WTC11 (cell line): ENCODE data around the gene NUP210.

ENCODE experiments used
- IRF2 ChIP-seq: sonication (generic); formaldehyde crosslinking; IDR thresholded peaks from 2 replicates; pipeline ENCODE4 v1.8.0; 2022; ENCODE audit warnings: low read depth, missing genetic modification reagents, borderline replicate concordance
- PREB ChIP-seq: sonication (generic); formaldehyde crosslinking; IDR thresholded peaks from 2 replicates; pipeline ENCODE4 v1.8.1; 2022; ENCODE audit warnings: mild to moderate bottlenecking, missing genetic modification reagents, moderate library complexity, borderline replicate concordance
- ZBTB21 ChIP-seq: sonication (generic); formaldehyde crosslinking; IDR thresholded peaks from 2 replicates; pipeline ENCODE4 v1.8.1; 2023; ENCODE audit warnings: mild to moderate bottlenecking, missing genetic modification reagents, borderline replicate concordance
- TF ChIP-seq, protein P1 (sequence below): fragments of 250-450 bp; sonication (Bioruptor Pico); IDR thresholded peaks from 2 replicates; pipeline ENCODE4 v1.8.0; 2021; ENCODE audit warnings: mild to moderate bottlenecking
- TF ChIP-seq, protein P2 (sequence below): fragments of 200-600 bp; IDR thresholded peaks from 2 replicates; pipeline ENCODE4 v1.8.0; 2022; ENCODE audit warnings: antibody characterized with exemption

DNA sequence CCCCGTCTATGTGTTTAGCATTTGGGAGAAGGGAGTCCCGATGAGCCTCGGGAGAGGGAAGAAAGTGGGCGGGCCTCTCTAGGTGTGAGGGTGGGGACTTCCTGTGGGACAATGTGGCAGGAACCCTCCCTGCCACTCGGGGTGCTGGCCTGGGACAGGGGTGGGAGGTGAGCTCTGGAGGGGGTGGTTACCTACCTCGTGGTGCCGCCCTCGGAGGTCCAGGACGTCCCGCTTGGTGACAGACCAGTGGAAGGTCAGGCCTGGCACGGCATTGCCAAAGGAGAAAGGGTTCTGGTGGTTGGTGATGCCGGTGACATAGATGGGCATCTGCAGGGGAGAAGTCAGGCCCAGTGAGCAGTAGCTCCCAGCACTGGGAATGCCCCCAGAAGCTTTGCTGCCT lies 83.5 kb downstream of the NUP210 start:
- TF ChIP-seq, protein P1, sequence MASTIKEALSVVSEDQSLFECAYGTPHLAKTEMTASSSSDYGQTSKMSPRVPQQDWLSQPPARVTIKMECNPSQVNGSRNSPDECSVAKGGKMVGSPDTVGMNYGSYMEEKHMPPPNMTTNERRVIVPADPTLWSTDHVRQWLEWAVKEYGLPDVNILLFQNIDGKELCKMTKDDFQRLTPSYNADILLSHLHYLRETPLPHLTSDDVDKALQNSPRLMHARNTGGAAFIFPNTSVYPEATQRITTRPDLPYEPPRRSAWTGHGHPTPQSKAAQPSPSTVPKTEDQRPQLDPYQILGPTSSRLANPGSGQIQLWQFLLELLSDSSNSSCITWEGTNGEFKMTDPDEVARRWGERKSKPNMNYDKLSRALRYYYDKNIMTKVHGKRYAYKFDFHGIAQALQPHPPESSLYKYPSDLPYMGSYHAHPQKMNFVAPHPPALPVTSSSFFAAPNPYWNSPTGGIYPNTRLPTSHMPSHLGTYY (CRISPR knock-in tag) = no peak
- TF ChIP-seq IRF2 (CRISPR knock-in tag) (no peak), PREB (no peak), ZBTB21 (CRISPR knock-in tag) (no peak)
- TF ChIP-seq, protein P2, sequence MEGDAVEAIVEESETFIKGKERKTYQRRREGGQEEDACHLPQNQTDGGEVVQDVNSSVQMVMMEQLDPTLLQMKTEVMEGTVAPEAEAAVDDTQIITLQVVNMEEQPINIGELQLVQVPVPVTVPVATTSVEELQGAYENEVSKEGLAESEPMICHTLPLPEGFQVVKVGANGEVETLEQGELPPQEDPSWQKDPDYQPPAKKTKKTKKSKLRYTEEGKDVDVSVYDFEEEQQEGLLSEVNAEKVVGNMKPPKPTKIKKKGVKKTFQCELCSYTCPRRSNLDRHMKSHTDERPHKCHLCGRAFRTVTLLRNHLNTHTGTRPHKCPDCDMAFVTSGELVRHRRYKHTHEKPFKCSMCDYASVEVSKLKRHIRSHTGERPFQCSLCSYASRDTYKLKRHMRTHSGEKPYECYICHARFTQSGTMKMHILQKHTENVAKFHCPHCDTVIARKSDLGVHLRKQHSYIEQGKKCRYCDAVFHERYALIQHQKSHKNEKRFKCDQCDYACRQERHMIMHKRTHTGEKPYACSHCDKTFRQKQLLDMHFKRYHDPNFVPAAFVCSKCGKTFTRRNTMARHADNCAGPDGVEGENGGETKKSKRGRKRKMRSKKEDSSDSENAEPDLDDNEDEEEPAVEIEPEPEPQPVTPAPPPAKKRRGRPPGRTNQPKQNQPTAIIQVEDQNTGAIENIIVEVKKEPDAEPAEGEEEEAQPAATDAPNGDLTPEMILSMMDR = no peak
